CD4-positive, alpha-beta T cell (primary cell): ENCODE data around the gene C9orf72. TPM values are rescaled to one million over a fixed set of nuclear protein-coding genes. Genes with fewer than 3 reads are reported as not detected.

Experiments used
- ATAC-seq: fragments of 200-7000 bp; cut with Tn5 transposase; one replicate; pipeline ENCODE4 v1.10.0; 2022; ENCODE audit warnings: mild to moderate bottlenecking; ENCODE audit not compliant: poor library complexity
- CTCF ChIA-PET: fragments of 350-600 bp; sonication (Branson Sonifier 250); formaldehyde crosslinking; loops from one replicate; lab custom pipeline; 2021; ENCODE audit warnings: antibody characterized with exemption, inconsistent platforms; lab: Charles Lee
- POLR2A ChIA-PET: fragments of 350-600 bp; sonication (Branson Sonifier 250); formaldehyde crosslinking; loops from one replicate; lab custom pipeline; 2021; ENCODE audit warnings: antibody characterized with exemption, inconsistent platforms; lab: Charles Lee
- DNase-seq, 14 experiments: peaks; one replicate each; pipeline ENCODE4 v3.0.0-alpha.2; 2013 to 2020; ENCODE audit warnings: mixed read lengths in 2 of 14
- H3K27ac ChIP-seq, 2 donors: one replicate each; pipeline versions ENCODE4 v1.5.1 to v1.7.0; 2013; ENCODE audit warnings: low read length in 2 of 2, low read depth in 1 of 2, mild to moderate bottlenecking in 1 of 2
- H3K27me3 ChIP-seq, 2 experiments: 1 replicate in 1 of 2; 2 replicates in 1 of 2; pipeline versions ENCODE4 v1.6.1 to v1.7.0; 2013; ENCODE audit warnings: low read length in 2 of 2, control low read depth in 1 of 2, mild to moderate bottlenecking in 1 of 2, moderate library complexity in 1 of 2; ENCODE audit not compliant: insufficient read depth in 2 of 2, control insufficient read depth in 1 of 2
- H3K36me3 ChIP-seq: one replicate; pipeline ENCODE4 v1.6.1; 2013; ENCODE audit warnings: low read length, control low read depth; ENCODE audit not compliant: insufficient read depth
- H3K4me1 ChIP-seq: one replicate; pipeline ENCODE4 v1.6.1; 2013; ENCODE audit warnings: low read length, control low read depth; ENCODE audit not compliant: insufficient read depth
- H3K4me3 ChIP-seq: one replicate; pipeline ENCODE4 v1.5.1; 2013; ENCODE audit warnings: mild to moderate bottlenecking, low read length, moderate library complexity
- H3K9me3 ChIP-seq, 2 experiments: 1 replicate in 1 of 2; 2 replicates in 1 of 2; pipeline versions ENCODE4 v1.6.1 to v1.7.0; 2013; ENCODE audit warnings: low read length in 2 of 2, mild to moderate bottlenecking in 2 of 2, control low read depth in 1 of 2, moderate library complexity in 1 of 2; ENCODE audit not compliant: control insufficient read depth in 1 of 2, insufficient read depth in 1 of 2
- H3K27ac Mint-ChIP-seq: one replicate; pipeline ENCODE4 v1.8.0; 2020; ENCODE audit warnings: mixed read lengths
- H3K27me3 Mint-ChIP-seq: one replicate; pipeline ENCODE4 v1.8.0; 2021; ENCODE audit warnings: mixed read lengths
- H3K36me3 Mint-ChIP-seq: one replicate; pipeline ENCODE4 v1.8.0; 2021; ENCODE audit warnings: low read depth, mixed read lengths
- H3K4me1 Mint-ChIP-seq: one replicate; pipeline ENCODE4 v1.8.0; 2021; ENCODE audit warnings: low read depth, mixed read lengths
- H3K4me3 Mint-ChIP-seq: one replicate; pipeline ENCODE4 v1.8.0; 2020; ENCODE audit warnings: mild to moderate bottlenecking, mixed read lengths
- H3K9me3 Mint-ChIP-seq: one replicate; pipeline ENCODE4 v1.8.0; 2020; ENCODE audit warnings: mixed read lengths
- intact Hi-C, 2 experiments: fragments of 100-400 bp; cut with DNase I in 1 of 2; cut with micrococcal nuclease in 1 of 2; formaldehyde crosslinking; loops; one replicate each; pipeline versions ENCODE4 v1.15.1 to v1.9.0; 2023 to 2025; cut with DNase I, micrococcal nuclease
- total RNA-seq, 174 experiments: library from RNA in 2 of 174; stranded (reverse) in 2 of 174; gene quantifications; one replicate each; pipeline ENCODE4 v1.2.3 and lab custom pipeline; 2021 to 2026
- TF ChIP-seq, protein P1 (sequence below): fragments of 200-600 bp; IDR thresholded peaks from one replicate; pipeline ENCODE4 v1.8.0; 2022; ENCODE audit warnings: antibody characterized with exemption, mild to moderate bottlenecking

The C9orf72 gene
- total RNA-seq, 2 experiments from 2014 or later: 36.9 to 39.2 TPM

DNA sequence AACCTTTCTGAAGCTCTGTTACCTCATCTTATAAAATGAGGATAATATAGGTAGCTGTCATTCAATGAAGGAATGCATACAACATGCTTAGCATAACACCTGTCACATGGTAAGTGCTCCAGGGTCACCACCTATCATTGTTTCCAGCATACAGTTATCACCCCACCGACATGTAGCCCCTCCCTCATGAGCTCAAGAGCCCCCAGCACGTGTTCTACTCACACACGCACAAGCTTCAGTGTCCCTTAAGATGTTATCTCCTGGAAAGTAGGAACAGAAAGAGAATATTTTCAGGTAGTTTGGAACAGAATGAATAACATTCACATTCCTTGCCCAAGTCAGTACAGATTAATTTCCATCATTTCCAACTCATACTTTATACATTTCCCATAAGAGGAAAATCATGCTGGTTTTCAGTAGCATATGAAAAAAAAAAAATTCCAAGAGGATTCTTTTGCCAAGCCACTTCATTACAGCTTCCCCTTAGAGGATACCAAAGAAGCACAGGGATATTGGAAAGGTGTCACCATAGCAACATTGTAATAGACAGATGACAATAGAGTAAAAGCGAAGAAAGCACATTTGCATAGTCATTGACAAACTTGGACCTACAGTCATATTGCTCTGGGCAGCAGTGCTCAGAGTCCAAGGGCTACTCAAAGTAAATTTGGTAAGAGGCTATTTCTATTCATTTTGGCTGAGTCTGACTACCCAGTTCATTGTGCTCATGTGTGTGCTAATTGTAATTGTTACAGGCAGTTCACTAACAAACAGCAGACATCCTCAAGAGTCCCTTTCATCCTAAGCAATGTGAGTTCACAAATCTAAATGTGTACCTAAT lies 42.1 kb downstream of the C9orf72 start:
- Histone ChIP-seq H3K4me1 (peaks cover 16% of the 10 kb centered on the region), H3K27ac (no peak overlapping the region), H3K9me3 (no peaks in the 10 kb centered on the region), H3K36me3 (peaks cover 1% of the 10 kb centered on the region), H3K4me3 (no peak overlapping the region), H3K27me3 (peaks cover 0 to 7% of the 10 kb centered on the region in 2 experiments)
- Mint-ChIP-seq H3K9me3 (no peaks in the 10 kb centered on the region), H3K4me3 (peak overlapping the region; percentile 61), H3K27me3 (peaks cover 3% of the 10 kb centered on the region), H3K4me1 (peaks cover 15% of the 10 kb centered on the region), H3K36me3 (peaks cover 19% of the 10 kb centered on the region), H3K27ac (no peak overlapping the region)
- ATAC-seq (no peak), DNase-seq (no peak)
- CTCF ChIA-PET: no interaction called here
- TF ChIP-seq, protein P1, sequence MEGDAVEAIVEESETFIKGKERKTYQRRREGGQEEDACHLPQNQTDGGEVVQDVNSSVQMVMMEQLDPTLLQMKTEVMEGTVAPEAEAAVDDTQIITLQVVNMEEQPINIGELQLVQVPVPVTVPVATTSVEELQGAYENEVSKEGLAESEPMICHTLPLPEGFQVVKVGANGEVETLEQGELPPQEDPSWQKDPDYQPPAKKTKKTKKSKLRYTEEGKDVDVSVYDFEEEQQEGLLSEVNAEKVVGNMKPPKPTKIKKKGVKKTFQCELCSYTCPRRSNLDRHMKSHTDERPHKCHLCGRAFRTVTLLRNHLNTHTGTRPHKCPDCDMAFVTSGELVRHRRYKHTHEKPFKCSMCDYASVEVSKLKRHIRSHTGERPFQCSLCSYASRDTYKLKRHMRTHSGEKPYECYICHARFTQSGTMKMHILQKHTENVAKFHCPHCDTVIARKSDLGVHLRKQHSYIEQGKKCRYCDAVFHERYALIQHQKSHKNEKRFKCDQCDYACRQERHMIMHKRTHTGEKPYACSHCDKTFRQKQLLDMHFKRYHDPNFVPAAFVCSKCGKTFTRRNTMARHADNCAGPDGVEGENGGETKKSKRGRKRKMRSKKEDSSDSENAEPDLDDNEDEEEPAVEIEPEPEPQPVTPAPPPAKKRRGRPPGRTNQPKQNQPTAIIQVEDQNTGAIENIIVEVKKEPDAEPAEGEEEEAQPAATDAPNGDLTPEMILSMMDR: no peak
- POLR2A ChIA-PET: no interaction called here
- intact Hi-C loops: loop anchor here in 1 of 2 experiments (1.0 kb wide), 1 partner anchor 198 kb away; no protein-coding TSS in a partner anchor

DNA sequence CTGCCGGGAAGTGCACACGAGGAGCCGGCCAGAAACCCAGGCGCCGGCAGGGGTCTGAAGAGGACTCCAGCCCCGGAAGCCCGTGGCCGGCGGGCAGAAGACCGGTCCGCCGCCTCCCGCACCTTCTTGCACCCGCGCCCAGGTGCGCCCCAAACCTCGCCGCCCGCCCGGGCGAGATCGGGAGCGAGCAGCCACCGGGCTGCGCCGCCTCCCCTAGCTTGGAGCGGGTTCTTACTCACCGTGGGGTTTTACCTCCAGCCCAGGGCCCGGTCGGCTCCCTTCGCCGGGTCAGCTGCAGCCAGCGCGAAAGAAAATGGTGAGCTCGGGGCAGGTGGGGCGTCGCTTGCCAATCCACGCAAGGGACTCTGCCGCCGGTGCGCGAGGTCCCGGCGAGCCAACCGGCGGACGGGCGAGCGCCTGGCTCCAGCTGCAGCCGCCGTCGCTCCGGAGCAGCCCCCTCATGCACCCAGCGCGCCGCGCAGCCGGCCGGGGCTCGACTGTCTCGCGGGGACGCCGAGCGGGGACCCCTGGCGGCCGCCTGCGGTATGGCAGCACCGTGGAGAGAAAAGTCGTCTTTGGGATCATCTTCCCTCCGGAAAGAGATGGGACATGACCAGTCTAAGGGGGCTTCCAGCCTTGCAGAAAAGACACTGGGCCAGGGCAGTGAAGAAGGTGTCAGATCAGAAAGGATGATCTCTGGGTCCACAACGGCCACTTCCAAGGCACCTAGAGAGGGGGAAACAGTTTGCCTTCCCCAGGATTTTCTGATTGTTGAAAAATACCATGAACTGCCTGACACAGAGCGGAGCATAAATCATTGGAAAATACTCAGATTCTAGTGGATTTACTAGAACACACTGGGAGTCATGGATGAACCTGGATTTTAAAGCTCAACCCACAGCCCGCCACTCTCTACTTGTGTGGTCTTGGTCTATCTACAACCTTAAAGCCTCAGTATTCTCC lies 43.7 kb downstream of the C9orf72 start, which contains the start of gene MOB3B:
Gene MOB3B (minus strand): TSS at position 499 of the 963 bp plus-strand sequence. CDS start 74,264 bp downstream, outside the sequence.
- Mint-ChIP-seq H3K27ac (no peak within 1 kb of the TSS), H3K27me3 (peaks cover 3% of the 10 kb centered on the region), H3K4me3 (peak within 1 kb of the TSS; percentile 95), H3K9me3 (no peaks in the 10 kb centered on the region), H3K4me1 (peaks cover 15% of the 10 kb centered on the region), H3K36me3 (peaks cover 7% of the 10 kb centered on the region)
- Histone ChIP-seq H3K4me3 (peak within 1 kb of the TSS; percentile 64), H3K27ac (no peak within 1 kb of the TSS), H3K4me1 (peaks cover 16% of the 10 kb centered on the region), H3K27me3 (peaks cover 0 to 7% of the 10 kb centered on the region in 2 experiments), H3K36me3 (no peaks in the 10 kb centered on the region), H3K9me3 (no peaks in the 10 kb centered on the region)
- ChIA-PET CTCF (interaction anchor here (0.6 to 1.6 kb wide), 7 partner anchors 16 to 197 kb away, joined by 3 to 5 read pairs (median 3); no protein-coding TSS in a partner anchor), POLR2A (interaction anchor here (1.1 to 1.4 kb wide), 3 partner anchors 43 to 196 kb away, joined by 3 to 4 read pairs (median 3); no protein-coding TSS in a partner anchor)
- DNase-seq: peak; percentile 56 to 84 (median 68)
- intact Hi-C loops: loop anchor here (1.0 to 5.0 kb wide), 3 partner anchors 43 to 197 kb away; partner anchors contain the start of gene C9orf72 (in 1 of the 2)
- ATAC-seq: peak; percentile 85
- TF ChIP-seq, protein P1: peak; percentile 90
